ENCODE data around the gene GRK5.
"Not testable (repeated sequence)": the region's sequence is repeated elsewhere in the genome, so short reads cannot be mapped to it uniquely, and the experiment has no call there.

GRK5 gene

DNA sequence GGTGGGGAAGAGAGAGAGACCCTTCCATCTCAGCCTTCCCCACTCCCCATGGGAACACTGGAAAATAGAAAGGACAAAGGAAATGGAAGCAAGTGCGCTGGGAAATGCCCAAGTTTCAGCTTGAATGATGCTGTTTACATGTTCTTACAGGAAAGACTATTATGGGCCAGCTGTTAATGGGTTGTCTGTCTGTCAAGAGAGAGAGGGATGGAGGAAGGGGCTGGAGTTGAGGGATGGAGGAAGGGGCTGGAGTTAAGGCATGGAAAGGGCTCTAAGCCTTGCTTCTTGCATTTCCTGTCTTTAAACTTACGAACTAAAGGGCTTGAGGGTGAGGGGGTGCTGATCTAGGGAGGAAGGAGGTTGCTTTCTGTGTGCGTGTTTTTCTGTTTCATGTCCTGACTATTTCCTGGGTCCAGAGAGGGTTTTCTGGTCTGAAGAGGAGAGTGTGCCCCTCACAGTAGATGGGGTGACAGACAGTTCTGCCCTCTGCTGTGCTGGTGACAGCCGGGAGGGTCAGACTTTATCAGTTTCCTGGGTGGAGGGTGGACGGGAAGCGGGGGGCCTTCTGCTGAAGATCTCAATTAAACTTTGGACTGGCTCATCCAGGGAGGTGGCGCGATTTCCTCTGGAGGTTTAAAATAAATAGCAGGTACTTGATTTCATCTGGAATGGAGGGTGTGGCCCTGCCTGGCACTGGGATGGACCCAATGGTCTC lies 30.5 kb downstream of the GRK5 start:
- Histone ChIP-seq H3K9ac (ENCODE audit: insufficient read length) (no peak overlapping the region), H3K27ac (no peak overlapping the region), H3K9me3 (ENCODE audit: low read depth, low read length) (no peaks in the 10 kb centered on the region), H3K36me3 (ENCODE audit: insufficient read depth, low read length) (no peaks in the 10 kb centered on the region), H3K4me3 (no peak overlapping the region)
- no peak for DNase-seq (ENCODE audit: low read depth, low spot score)
- no peak for TF ChIP-seq POLR2AphosphoS5 (IDR thresholded peaks at IDR 0.05; ENCODE audit: borderline replicate concordance, low read depth, low read length)
- no peak for TF ChIP-seq EZH2 (IDR thresholded peaks at IDR 0.05)
- TF ChIP-seq FOXP2 (optimal IDR thresholded peaks at IDR 0.05; ENCODE audit: control extremely low read depth, extremely low read length, insufficient read depth): no peak

DNA sequence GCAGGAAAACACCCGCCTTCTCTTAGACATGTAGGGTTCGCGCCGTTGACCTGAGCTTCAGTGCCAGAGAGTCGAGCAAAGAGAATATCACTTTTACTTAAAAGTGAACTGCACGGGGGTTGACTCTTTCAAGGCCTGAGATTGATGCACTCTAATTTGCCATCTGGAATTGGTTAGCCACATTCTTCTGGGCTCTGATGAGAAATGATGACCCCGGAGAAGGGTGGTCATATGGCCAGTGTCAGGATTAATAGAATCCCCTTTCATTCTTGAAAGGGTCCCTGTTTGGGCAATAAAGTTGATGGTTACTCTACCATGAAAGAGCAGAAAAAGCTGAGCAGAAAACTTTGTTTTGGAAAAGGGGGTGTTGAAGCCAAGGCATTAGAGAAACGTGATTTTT lies 31.2 kb downstream of the GRK5 start:
- no peak for TF ChIP-seq EZH2 (IDR thresholded peaks at IDR 0.05)
- TF ChIP-seq FOXP2 (optimal IDR thresholded peaks at IDR 0.05; ENCODE audit: control extremely low read depth, extremely low read length, insufficient read depth): no peak
- TF ChIP-seq POLR2AphosphoS5 (IDR thresholded peaks at IDR 0.05; ENCODE audit: borderline replicate concordance, low read depth, low read length): no peak
- Histone ChIP-seq H3K27ac (no peak overlapping the region; the same call in 1 of the 2 replicates), H3K9me3 (ENCODE audit: low read depth, low read length) (no peaks in the 10 kb centered on the region), H3K36me3 (ENCODE audit: insufficient read depth, low read length) (no peaks in the 10 kb centered on the region), H3K9ac (ENCODE audit: insufficient read length) (no peak overlapping the region), H3K4me3 (no peak overlapping the region)
- no peak for DNase-seq (ENCODE audit: low read depth, low spot score)

DNA sequence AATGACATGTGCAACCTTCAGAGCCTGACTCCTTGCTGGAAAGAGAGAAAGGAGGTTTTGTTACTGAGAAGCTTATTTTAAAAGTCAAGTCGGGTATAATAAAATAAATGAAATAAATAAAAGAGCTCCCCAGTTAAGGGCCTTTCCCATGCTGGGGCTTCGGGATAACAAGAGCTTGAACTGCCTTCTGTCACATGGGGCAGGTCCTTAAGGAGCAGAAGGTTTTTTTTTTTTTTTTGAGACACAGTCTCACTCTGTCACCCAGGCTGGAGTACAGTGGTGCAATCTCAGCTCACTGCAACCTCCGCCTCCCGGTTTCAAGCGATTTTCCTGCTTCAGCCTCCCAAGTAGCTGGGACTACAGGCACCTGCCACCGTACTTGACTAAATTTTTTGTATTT lies 31.6 kb downstream of the GRK5 start:
- H3K9me3 ChIP-seq (ENCODE audit: low read depth, low read length); H3K36me3 ChIP-seq (ENCODE audit: insufficient read depth, low read length); DNase-seq (ENCODE audit: low read depth, low spot score); H3K9ac ChIP-seq (ENCODE audit: insufficient read length); H3K4me3 ChIP-seq; H3K27ac ChIP-seq: not testable (repeated sequence)

DNA sequence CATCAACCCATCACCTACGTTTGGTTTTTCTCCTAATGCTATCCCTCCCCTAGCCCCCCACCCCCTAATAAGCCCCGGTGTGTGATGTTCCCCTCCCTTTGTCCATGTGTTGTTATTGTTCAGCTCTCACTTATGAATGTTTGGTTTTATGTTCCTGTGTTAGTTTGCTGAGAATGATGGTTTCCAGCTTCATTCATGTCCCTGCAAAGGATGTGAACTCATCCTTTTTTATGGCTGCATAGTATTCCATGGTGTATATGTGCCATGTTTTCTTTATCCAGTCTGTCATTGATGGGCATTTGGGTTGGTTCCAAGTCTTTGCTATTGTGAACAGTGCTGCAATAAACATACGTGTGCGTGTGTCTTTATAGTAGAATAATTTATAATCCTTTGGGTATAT lies 32.3 kb downstream of the GRK5 start:
- not testable (repeated sequence) for H3K4me3 ChIP-seq; DNase-seq (ENCODE audit: low read depth, low spot score); H3K27ac ChIP-seq; H3K36me3 ChIP-seq (ENCODE audit: insufficient read depth, low read length); H3K9ac ChIP-seq (ENCODE audit: insufficient read length); H3K9me3 ChIP-seq (ENCODE audit: low read depth, low read length)

DNA sequence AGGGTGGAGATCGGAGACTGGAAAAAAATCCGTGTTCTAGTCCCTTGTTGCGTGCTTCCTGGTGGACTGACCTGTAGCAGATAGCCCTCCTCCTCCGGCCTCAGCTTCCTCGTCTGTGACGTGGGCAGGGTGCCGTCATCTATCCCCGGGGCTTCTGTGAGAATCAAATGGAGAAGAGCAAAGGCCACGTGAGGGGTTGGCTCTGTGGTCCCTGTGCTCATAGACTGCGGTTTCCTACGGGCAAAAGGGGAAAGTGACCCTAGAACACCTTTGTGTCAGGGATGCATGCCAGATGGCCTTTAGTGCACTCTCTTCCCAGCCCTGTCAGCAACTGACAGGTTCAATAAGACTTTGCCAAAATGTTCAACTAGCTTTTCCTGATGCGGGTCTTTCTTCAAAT lies 33.7 kb downstream of the GRK5 start:
- TF ChIP-seq EZH2 (IDR thresholded peaks at IDR 0.05) (no peak), POLR2AphosphoS5 (IDR thresholded peaks at IDR 0.05; ENCODE audit: borderline replicate concordance, low read depth, low read length) (no peak), FOXP2 (optimal IDR thresholded peaks at IDR 0.05; ENCODE audit: control extremely low read depth, extremely low read length, insufficient read depth) (no peak)
- Histone ChIP-seq H3K4me3 (no peak overlapping the region), H3K9me3 (ENCODE audit: low read depth, low read length) (no peaks in the 10 kb centered on the region), H3K9ac (ENCODE audit: insufficient read length) (no peak overlapping the region), H3K36me3 (ENCODE audit: insufficient read depth, low read length) (no peaks in the 10 kb centered on the region), H3K27ac (no peak overlapping the region)
- DNase-seq (ENCODE audit: low read depth, low spot score): no peak

DNA sequence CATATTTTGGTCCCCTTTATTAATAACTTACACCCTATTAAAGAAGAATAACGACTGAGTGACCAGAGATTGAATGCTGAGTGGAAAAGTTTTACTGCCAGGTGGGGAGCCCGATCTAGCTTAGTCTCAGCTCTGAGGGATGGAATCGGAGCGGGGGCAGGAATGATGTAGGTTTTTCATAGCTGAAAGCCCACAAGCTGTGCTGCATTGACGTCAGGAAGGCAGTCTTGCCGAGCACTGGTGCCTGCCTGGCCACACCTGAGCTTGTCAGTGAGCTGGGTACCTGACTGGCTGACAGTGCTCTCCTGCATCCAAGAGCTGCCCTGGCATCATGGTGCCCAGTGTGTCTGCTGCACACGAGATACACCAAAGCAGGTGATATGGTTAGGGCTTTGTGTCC lies 34.8 kb downstream of the GRK5 start:
- TF ChIP-seq EZH2 (IDR thresholded peaks at IDR 0.05) (no peak), POLR2AphosphoS5 (IDR thresholded peaks at IDR 0.05; ENCODE audit: borderline replicate concordance, low read depth, low read length) (no peak), FOXP2 (optimal IDR thresholded peaks at IDR 0.05; ENCODE audit: control extremely low read depth, extremely low read length, insufficient read depth) (no peak)
- no peaks in the 10 kb centered on the region for H3K9me3 ChIP-seq (ENCODE audit: low read depth, low read length)

DNA sequence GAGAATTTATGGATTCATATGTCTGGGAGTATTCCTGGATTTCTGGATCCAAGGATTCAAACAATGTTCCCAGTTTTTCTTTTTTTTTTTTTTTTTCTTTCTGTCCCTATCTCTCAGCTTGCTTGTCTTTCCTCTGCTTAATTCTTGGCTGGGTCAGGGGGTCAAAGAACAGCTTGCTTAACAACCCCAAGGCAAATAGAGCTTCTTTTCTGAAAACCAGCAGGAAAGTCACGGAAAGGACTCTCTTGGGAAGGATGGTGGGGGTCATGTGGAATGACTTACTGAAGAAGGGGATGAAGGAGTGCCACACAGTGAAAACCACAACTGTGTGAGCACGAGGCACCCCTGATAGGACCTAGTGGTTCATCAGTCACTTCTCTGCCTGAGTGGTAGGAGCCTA lies 36.1 kb downstream of the GRK5 start:
- Histone ChIP-seq H3K9me3 (ENCODE audit: low read depth, low read length) (no peaks in the 10 kb centered on the region), H3K36me3 (ENCODE audit: insufficient read depth, low read length) (no peaks in the 10 kb centered on the region), H3K27ac (no peak overlapping the region), H3K4me3 (no peak overlapping the region), H3K9ac (ENCODE audit: insufficient read length) (no peak overlapping the region)
- no peak for TF ChIP-seq POLR2AphosphoS5 (IDR thresholded peaks at IDR 0.05; ENCODE audit: borderline replicate concordance, low read depth, low read length)
- no peak for DNase-seq (ENCODE audit: low read depth, low spot score)

More for the DNA sequence above, 34.8 kb downstream of the GRK5 start:
- Histone ChIP-seq H3K36me3 (ENCODE audit: insufficient read depth, low read length) (no peaks in the 10 kb centered on the region), H3K27ac (no peak overlapping the region), H3K4me3 (no peak overlapping the region), H3K9ac (ENCODE audit: insufficient read length) (no peak overlapping the region)
- no peak for DNase-seq (ENCODE audit: low read depth, low spot score)

DNA sequence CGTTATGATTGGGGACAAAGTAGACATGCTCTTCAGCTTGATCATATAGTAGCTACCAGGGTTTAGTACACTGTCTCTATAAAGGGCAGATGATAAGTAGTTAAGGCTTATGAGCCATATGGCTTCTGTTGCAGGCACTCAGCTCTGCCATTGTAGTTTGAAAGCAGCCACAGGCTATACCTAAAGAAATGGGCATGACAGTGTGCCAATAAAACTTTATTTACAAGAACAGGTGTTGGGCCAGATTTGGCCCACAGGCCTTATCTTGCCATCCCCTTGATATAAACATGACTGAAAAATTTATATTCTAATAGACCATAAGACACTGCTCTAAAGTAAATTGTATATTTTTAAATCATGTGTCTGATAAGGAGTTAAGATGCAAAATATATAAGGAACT lies 36.6 kb downstream of the GRK5 start:
- no peaks in the 10 kb centered on the region for H3K36me3 ChIP-seq (ENCODE audit: insufficient read depth, low read length)
- TF ChIP-seq FOXP2 (optimal IDR thresholded peaks at IDR 0.05; ENCODE audit: control extremely low read depth, extremely low read length, insufficient read depth) (no peak), POLR2AphosphoS5 (IDR thresholded peaks at IDR 0.05; ENCODE audit: borderline replicate concordance, low read depth, low read length) (no peak), EZH2 (IDR thresholded peaks at IDR 0.05) (no peak)
- no peak overlapping the region for H3K9ac ChIP-seq (ENCODE audit: insufficient read length)
- H3K4me3 ChIP-seq: no peak overlapping the region
- no peak for DNase-seq (ENCODE audit: low read depth, low spot score)
- H3K9me3 ChIP-seq (ENCODE audit: low read depth, low read length): no peaks in the 10 kb centered on the region
- no peak overlapping the region for H3K27ac ChIP-seq

DNA sequence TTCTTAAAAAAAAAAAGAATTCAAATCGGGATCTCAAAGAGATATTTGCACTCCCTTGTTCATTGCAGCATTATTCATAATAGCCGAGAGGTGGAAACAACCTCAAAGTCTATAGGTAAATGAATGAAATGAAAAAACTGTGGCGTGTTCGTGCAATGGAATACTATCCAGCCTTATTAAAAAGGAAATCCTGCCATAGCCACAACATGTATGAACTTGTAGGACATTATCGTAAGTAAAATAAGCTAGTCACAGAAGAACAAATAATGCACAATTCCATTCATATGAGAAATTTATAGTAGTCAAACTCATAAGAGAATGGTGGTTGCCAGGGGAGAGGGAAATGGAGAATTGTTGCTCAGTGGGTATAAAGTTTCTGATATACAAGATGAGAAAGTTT lies 37.9 kb downstream of the GRK5 start:
- Histone ChIP-seq H3K36me3 (ENCODE audit: insufficient read depth, low read length) (no peaks in the 10 kb centered on the region), H3K9ac (ENCODE audit: insufficient read length) (no peak overlapping the region), H3K9me3 (ENCODE audit: low read depth, low read length) (no peaks in the 10 kb centered on the region), H3K27ac (no peak overlapping the region), H3K4me3 (no peak overlapping the region)
- DNase-seq (ENCODE audit: low read depth, low spot score): no peak
- TF ChIP-seq FOXP2 (optimal IDR thresholded peaks at IDR 0.05; ENCODE audit: control extremely low read depth, extremely low read length, insufficient read depth) (no peak), EZH2 (IDR thresholded peaks at IDR 0.05) (no peak), POLR2AphosphoS5 (IDR thresholded peaks at IDR 0.05; ENCODE audit: borderline replicate concordance, low read depth, low read length) (no peak)
